BE2C (cell line): ENCODE measurements around the gene PBX3.

Experiments
- DNase-seq: peaks from one replicate; pipeline ENCODE4 v3.0.0-alpha.2; 2020
- H3K27me3 ChIP-seq: fragments of 250-450 bp; sonication (Bioruptor Pico); 2 replicates; pipeline ENCODE4 v1.5.1; 2020; ENCODE audit warnings: mild to moderate bottlenecking
- H3K36me3 ChIP-seq: fragments of 250-450 bp; sonication (Bioruptor Pico); 2 replicates; pipeline ENCODE4 v1.5.1; 2020; ENCODE audit warnings: mild to moderate bottlenecking
- H3K4me1 ChIP-seq: fragments of 250-450 bp; sonication (Bioruptor Pico); 2 replicates; pipeline ENCODE4 v1.5.1; 2020
- H3K4me3 ChIP-seq: 2 replicates; pipeline ENCODE4 v1.5.1; 2011; ENCODE audit warnings: low read depth, low read length
- H3K9me3 ChIP-seq: fragments of 250-450 bp; sonication (Bioruptor Pico); 2 replicates; pipeline ENCODE4 v1.5.1; 2020
- CTCF ChIP-seq: IDR thresholded peaks from 2 replicates; pipeline ENCODE4 v1.5.1; 2012; ENCODE audit warnings: mild to moderate bottlenecking, low read depth, low read length

Gene PBX3

GRCh38 chr9:126000731-126001580 lies 253.8 kb downstream of the PBX3 start:
- Histone ChIP-seq H3K4me3 (no peak overlapping the region), H3K36me3 (no peaks in the 10 kb centered on the region), H3K27me3 (no peaks in the 10 kb centered on the region), H3K4me1 (no peaks in the 10 kb centered on the region), H3K9me3 (no peaks in the 10 kb centered on the region)
- DNase-seq = no peak
- no peak for TF ChIP-seq CTCF

GRCh38 chr9:126001581-126002225 lies 254.5 kb downstream of the PBX3 start:
- H3K4me1 ChIP-seq = no peaks in the 10 kb centered on the region
- TF ChIP-seq CTCF = no peak
- H3K4me3 ChIP-seq = no peak overlapping the region
- no peaks in the 10 kb centered on the region for H3K27me3 ChIP-seq
- no peaks in the 10 kb centered on the region for H3K36me3 ChIP-seq
- no peak for DNase-seq
- H3K9me3 ChIP-seq = no peaks in the 10 kb centered on the region

GRCh38 chr9:126002476-126003350 lies 255.5 kb downstream of the PBX3 start:
- Histone ChIP-seq H3K4me3 (no peak overlapping the region), H3K27me3 (no peaks in the 10 kb centered on the region), H3K4me1 (no peaks in the 10 kb centered on the region), H3K36me3 (no peaks in the 10 kb centered on the region), H3K9me3 (no peaks in the 10 kb centered on the region)
- no peak for TF ChIP-seq CTCF
- DNase-seq = no peak

- no peaks in the 10 kb centered on the region for H3K27me3 ChIP-seq
- H3K9me3 ChIP-seq = peaks cover 3% of the 10 kb centered on the region; the same call in 1 of the 2 replicates
- no peak overlapping the region for H3K4me3 ChIP-seq
- no peaks in the 10 kb centered on the region for H3K4me1 ChIP-seq
- no peak for DNase-seq
- TF ChIP-seq CTCF = peak; percentile 61
- no peaks in the 10 kb centered on the region for H3K36me3 ChIP-seq
Observed at GRCh38 chr9:126009047-126009446, 261.9 kb downstream of the PBX3 start.

- Histone ChIP-seq H3K27me3 (no peaks in the 10 kb centered on the region), H3K9me3 (no peaks in the 10 kb centered on the region), H3K4me1 (no peaks in the 10 kb centered on the region), H3K4me3 (no peak overlapping the region), H3K36me3 (no peaks in the 10 kb centered on the region)
- DNase-seq = no peak
- no peak for TF ChIP-seq CTCF
Observed at GRCh38 chr9:126014726-126015125, 267.6 kb downstream of the PBX3 start.
